Smooth muscle cell (in vitro differentiated cells): Measurements from ENCODE around the gene TET2. TPM values are rescaled to one million over a fixed set of nuclear protein-coding genes. Genes with fewer than 3 reads are reported as not detected.

ENCODE experiments used
- DNase-seq: peaks from one replicate; lab custom pipeline; 2025; ENCODE audit not compliant: unreplicated experiment; lab: John Stamatoyannopoulos, UW
- H2AFZ ChIP-seq: fragments of 200-600 bp; sonication (generic); 2 replicates; pipeline ENCODE4 v1.6.0; 2016; ENCODE audit warnings: antibody characterized with exemption, low read depth, mild to moderate bottlenecking
- H3F3A ChIP-seq: fragments of 200-600 bp; sonication (generic); 2 replicates; pipeline ENCODE4 v1.6.0; 2017; ENCODE audit warnings: antibody characterized with exemption, low read depth
- H3K27ac ChIP-seq: fragments of 200-600 bp; sonication (generic); 2 replicates; pipeline ENCODE4 v1.5.1; 2016; ENCODE audit warnings: low read depth, mild to moderate bottlenecking
- H3K27me3 ChIP-seq: fragments of 200-600 bp; sonication (generic); 2 replicates; pipeline ENCODE4 v1.6.1; 2016; ENCODE audit warnings: low read depth, mild to moderate bottlenecking
- H3K36me3 ChIP-seq: fragments of 200-600 bp; sonication (generic); 2 replicates; pipeline ENCODE4 v1.5.1; 2016; ENCODE audit warnings: low read depth
- H3K4me1 ChIP-seq: fragments of 200-600 bp; sonication (generic); 2 replicates; pipeline ENCODE4 v1.5.1; 2016; ENCODE audit warnings: low read depth
- H3K4me2 ChIP-seq: fragments of 200-600 bp; sonication (generic); 2 replicates; pipeline ENCODE4 v1.6.0; 2016; ENCODE audit warnings: mild to moderate bottlenecking
- H3K4me3 ChIP-seq: fragments of 200-600 bp; sonication (generic); 2 replicates; pipeline ENCODE4 v1.5.1; 2016; ENCODE audit warnings: mild to moderate bottlenecking
- H3K79me2 ChIP-seq: fragments of 200-600 bp; sonication (generic); 2 replicates; pipeline ENCODE4 v1.6.0; 2016; ENCODE audit warnings: low read depth, mild to moderate bottlenecking
- H3K9ac ChIP-seq: fragments of 200-600 bp; sonication (generic); 2 replicates; pipeline ENCODE4 v1.6.0; 2016; ENCODE audit warnings: low read depth
- H3K9me3 ChIP-seq: fragments of 200-600 bp; sonication (generic); replicated peaks from 2 replicates; pipeline ENCODE4 v1.5.1; 2016; ENCODE audit warnings: low read depth
- H4K20me1 ChIP-seq: fragments of 200-600 bp; sonication (generic); 2 replicates; pipeline ENCODE4 v1.6.0; 2016; ENCODE audit warnings: low read depth
- CTCF ChIP-seq: fragments of 200-600 bp; sonication (generic); IDR thresholded peaks from 2 replicates; pipeline ENCODE4 v1.5.1; 2017; ENCODE audit warnings: borderline replicate concordance, mild to moderate bottlenecking, antibody characterized with exemption; ENCODE audit not compliant: insufficient read depth, poor library complexity, severe bottlenecking
- WGBS: methylation state at CpG from one replicate; pipeline ENCODE4 v1.1.7; 2016; ENCODE audit warnings: low lambda C conversion rate; 5-methylcytosine and 5-hydroxymethylcytosine counted together
- polyA plus RNA-seq: library from polyadenylated mRNA; unstranded; fragments of >200 nt; fragmentation: Nextera tagmentation; extraction: Ambion mirVana; gene quantifications from 2 replicates; pipeline ENCODE4 v1.2.1, GENCODE V29; 2016
- total RNA-seq: library from RNA; depleted of rRNA; stranded (reverse); fragments of >200 nt; gene quantifications from 2 replicates; pipeline ENCODE4 v1.2.3, GENCODE V29; 2014

TET2 gene
- total and polyA plus RNA-seq, 2 experiments from 2014 or later, result 2.7 to 20.5 TPM

- H2AFZ ChIP-seq, result no peak overlapping the region
- no peak for DNase-seq
- WGBS, result 83% methylated on average over 2 of the region's 2 CpGs
Measured at GRCh38 chr4:105184316-105184980, 37.8 kb downstream of the TET2 start.

GRCh38 chr4:105186701-105187161, 40.1 kb downstream of the TET2 start:
- H3K36me3 ChIP-seq, result no peaks in the 10 kb centered on the region
- H3K4me1 ChIP-seq, result peaks cover 3% of the 10 kb centered on the region
- H3K27me3 ChIP-seq, result no peaks in the 10 kb centered on the region
- peak overlapping the region; percentile 8 for H3K27ac ChIP-seq
- no peak for TF ChIP-seq CTCF
- H3K4me2 ChIP-seq, result no peak overlapping the region
- WGBS, result 20% methylated on average over 2 of the region's 2 CpGs
- DNase-seq, result no peak
- H2AFZ ChIP-seq, result no peak overlapping the region
- H3K9ac ChIP-seq, result no peak overlapping the region
- no peak overlapping the region for H3K4me3 ChIP-seq
- no peaks in the 10 kb centered on the region for H3K79me2 ChIP-seq
- no peaks in the 10 kb centered on the region for H3K9me3 ChIP-seq
- peaks cover 74% of the 10 kb centered on the region for H4K20me1 ChIP-seq
- H3F3A ChIP-seq, result no peaks in the 10 kb centered on the region

More at GRCh38 chr4:105184316-105184980, 37.8 kb downstream of the TET2 start:
- Histone ChIP-seq H3F3A (no peaks in the 10 kb centered on the region), H3K4me1 (peaks cover 14% of the 10 kb centered on the region), H3K27me3 (no peaks in the 10 kb centered on the region), H4K20me1 (peaks cover 82% of the 10 kb centered on the region), H3K79me2 (peaks cover 3% of the 10 kb centered on the region), H3K4me2 (no peak overlapping the region), H3K9ac (no peak overlapping the region), H3K9me3 (no peaks in the 10 kb centered on the region), H3K27ac (no peak overlapping the region), H3K36me3 (no peaks in the 10 kb centered on the region), H3K4me3 (no peak overlapping the region)
- TF ChIP-seq CTCF, result no peak

- H3K4me3 ChIP-seq, result no peak overlapping the region
Measured at GRCh38 chr4:105189855-105190650, 43.4 kb downstream of the TET2 start.

More at GRCh38 chr4:105189855-105190650, 43.4 kb downstream of the TET2 start:
- WGBS, result 81% methylated on average over 2 of the region's 2 CpGs
- H3K9ac ChIP-seq, result no peak overlapping the region
- no peak for TF ChIP-seq CTCF
- H3K9me3 ChIP-seq, result no peaks in the 10 kb centered on the region
- no peak for DNase-seq
- H3K4me1 ChIP-seq, result no peaks in the 10 kb centered on the region
- H3K4me2 ChIP-seq, result no peak overlapping the region
- no peaks in the 10 kb centered on the region for H3K79me2 ChIP-seq
- no peaks in the 10 kb centered on the region for H3K36me3 ChIP-seq
- no peak overlapping the region for H2AFZ ChIP-seq
- no peaks in the 10 kb centered on the region for H3K27me3 ChIP-seq
- H3F3A ChIP-seq, result no peaks in the 10 kb centered on the region
- peaks cover 45% of the 10 kb centered on the region for H4K20me1 ChIP-seq
- no peak overlapping the region for H3K27ac ChIP-seq
